Endothelial cell of umbilical vein (primary cell): ENCODE measurements around the gene MPZL3. TPM values are rescaled to one million over a fixed set of nuclear protein-coding genes. Genes with fewer than 3 reads are reported as not detected.

Source experiments
- BruUV-seq: library from RNA; stranded (reverse); fragments of 400-500 nt; replicated peaks from 2 replicates; lab custom pipeline; 2021; lab: Mats Ljungman, UMichigan
- CTCF ChIA-PET: fragments of 300-600, 350-600 bp; sonication (Branson Sonifier 250); formaldehyde crosslinking; loops from one replicate; lab custom pipeline; 2021; ENCODE audit warnings: antibody characterized with exemption, inconsistent platforms; lab: Charles Lee
- POLR2A ChIA-PET: fragments of 300-600, 350-600 bp; sonication (Branson Sonifier 250); formaldehyde crosslinking; loops from one replicate; lab custom pipeline; 2021; ENCODE audit warnings: antibody characterized with exemption, inconsistent platforms; lab: Charles Lee
- DNase-seq: peaks from one replicate; pipeline ENCODE4 v3.0.0-alpha.2; 2011; ENCODE audit warnings: low read depth, low spot score
- FAIRE-seq: peaks from 2 replicates; lab custom pipeline; 2011; peaks lifted over from hg19 to GRCh38; lab: Jason Lieb, UNC
- H2AFZ ChIP-seq: 2 replicates; pipeline ENCODE4 v1.6.0; 2012; ENCODE audit warnings: low read depth, low read length, control low read depth, inconsistent platforms
- H3K27ac ChIP-seq: 2 replicates; pipeline ENCODE4 v1.5.1; 2011; ENCODE audit warnings: low read depth, mild to moderate bottlenecking, control low read depth, low read length, moderate library complexity; ENCODE audit not compliant: insufficient read depth
- H3K27me3 ChIP-seq, 2 experiments: 2 replicates each; pipeline versions ENCODE4 v1.6.0 to v1.6.1; 2011; ENCODE audit warnings: low read length in 2 of 2, mixed read lengths in 1 of 2; ENCODE audit not compliant: control insufficient read depth in 2 of 2, insufficient read depth in 2 of 2
- H3K36me3 ChIP-seq, 2 experiments: 2 replicates in 1 of 2; 3 replicates in 1 of 2; pipeline ENCODE4 v1.5.1; 2011; ENCODE audit warnings: low read length in 2 of 2, mild to moderate bottlenecking in 1 of 2, moderate library complexity in 1 of 2; ENCODE audit not compliant: control insufficient read depth in 2 of 2, insufficient read depth in 2 of 2; ENCODE audit errors: extremely low read depth in 1 of 2
- H3K4me1 ChIP-seq: 3 replicates; pipeline ENCODE4 v1.5.1; 2011; ENCODE audit warnings: mild to moderate bottlenecking, low read length; ENCODE audit not compliant: control insufficient read depth, insufficient read depth; ENCODE audit errors: extremely low read depth
- H3K4me2 ChIP-seq: 2 replicates; pipeline ENCODE4 v1.6.1; 2011; ENCODE audit warnings: low read length, control low read depth, mixed read lengths; ENCODE audit not compliant: insufficient read depth
- H3K4me3 ChIP-seq, 3 experiments: fragments of 200-600 bp in 1 of 3; sonication (generic), shearing (Covaris generic) in 1 of 3; replicated peaks in 1 of 3; 2 replicates each; pipeline ENCODE4 v1.5.1; 2011 to 2016; ENCODE audit warnings: control low read depth in 3 of 3, low read length in 3 of 3, mild to moderate bottlenecking in 2 of 3, inconsistent platforms in 1 of 3, low read depth in 1 of 3, moderate library complexity in 1 of 3; ENCODE audit not compliant: insufficient read depth in 1 of 3
- H3K79me2 ChIP-seq: 2 replicates; pipeline ENCODE4 v1.6.0; 2012; ENCODE audit warnings: low read length, inconsistent platforms; ENCODE audit not compliant: control insufficient read depth, insufficient read depth
- H3K9ac ChIP-seq: replicated peaks from 2 replicates; pipeline ENCODE3; 2011; ENCODE audit warnings: low read length, control low read depth; ENCODE audit not compliant: insufficient read depth; ENCODE audit errors: extremely low read depth
- H3K9me1 ChIP-seq: replicated peaks from 3 replicates; pipeline ENCODE4 v1.6.0; 2011; ENCODE audit warnings: mild to moderate bottlenecking, low read length; ENCODE audit not compliant: control insufficient read depth, insufficient read depth; ENCODE audit errors: extremely low read depth
- H3K9me3 ChIP-seq: replicated peaks from 2 replicates; pipeline ENCODE4 v1.5.1; 2012; ENCODE audit warnings: low read length, inconsistent platforms; ENCODE audit not compliant: control insufficient read depth, insufficient read depth
- H4K20me1 ChIP-seq: replicated peaks from 2 replicates; pipeline ENCODE3; 2011; ENCODE audit warnings: mild to moderate bottlenecking, low read length; ENCODE audit not compliant: control insufficient read depth, insufficient read depth; ENCODE audit errors: extremely low read depth
- CTCF ChIP-seq, 2 donors: IDR thresholded peaks; 1 replicate in 1 of 2; 2 replicates in 1 of 2; pipeline ENCODE4 v1.5.1; 2011; ENCODE audit warnings: low read length in 2 of 2, mild to moderate bottlenecking in 2 of 2, moderate library complexity in 2 of 2, control low read depth in 1 of 2, inconsistent platforms in 1 of 2, low read depth in 1 of 2; ENCODE audit not compliant: insufficient read depth in 1 of 2; ENCODE audit errors: extremely low read depth in 1 of 2
- EZH2 ChIP-seq: IDR thresholded peaks from 2 replicates; pipeline ENCODE4 v1.6.1; 2012; ENCODE audit warnings: borderline replicate concordance, low read depth, mild to moderate bottlenecking, moderate library complexity, low read length, inconsistent platforms; ENCODE audit not compliant: severe bottlenecking
- FOS ChIP-seq: IDR thresholded peaks from 2 replicates; pipeline ENCODE4 v1.6.1; 2011; ENCODE audit warnings: mild to moderate bottlenecking, low read length, moderate library complexity, borderline replicate concordance; ENCODE audit not compliant: insufficient read depth
- GATA2 ChIP-seq: IDR thresholded peaks from 2 replicates; pipeline ENCODE4 v1.7.0; 2011; ENCODE audit warnings: low read depth, mild to moderate bottlenecking, moderate library complexity, mixed read lengths, low read length; ENCODE audit not compliant: insufficient read length, insufficient read depth
- JUN ChIP-seq: IDR thresholded peaks from 2 replicates; pipeline ENCODE4 v1.6.1; 2011; ENCODE audit warnings: borderline replicate concordance, low read depth; ENCODE audit not compliant: insufficient read length, insufficient read depth
- MAX ChIP-seq: IDR thresholded peaks from 2 replicates; pipeline ENCODE4 v1.6.1; 2011; ENCODE audit not compliant: insufficient read depth, insufficient read length
- MYC ChIP-seq: IDR thresholded peaks from one replicate; pipeline ENCODE4 v1.6.1; 2011; ENCODE audit warnings: mild to moderate bottlenecking, low read depth, low read length
- POLR2A ChIP-seq: IDR thresholded peaks from 2 replicates; pipeline ENCODE4 v1.6.1; 2012; ENCODE audit warnings: low read depth, mild to moderate bottlenecking, control low read depth, low read length
- POLR2AphosphoS5 ChIP-seq: IDR thresholded peaks from 2 replicates; pipeline ENCODE4 v1.6.1; 2012; ENCODE audit warnings: low read depth, mild to moderate bottlenecking, control low read depth, low read length, moderate library complexity; ENCODE audit not compliant: insufficient read depth
- dilution Hi-C: fragments of 300-500 bp; cut with MboI; formaldehyde crosslinking; loops from one replicate; pipeline ENCODE4 v1.15.0; 2019; ENCODE audit warnings: low sequenced_read_pairs; ENCODE audit not compliant: extremely low pct_ligation_motif_present
- intact Hi-C: fragments of 100-400 bp; cut with micrococcal nuclease; formaldehyde crosslinking; loops from one replicate; pipeline ENCODE4 v1.10.0; 2022
- polyA plus RNA-seq, 4 experiments: library from polyadenylated mRNA; depleted of rRNA in 3 of 4; stranded (reverse) in 3 of 4; unstranded in 1 of 4; fragments of >200 nt; gene quantifications; 2 replicates each; pipeline versions ENCODE4 v1.2.1 to v1.2.3, GENCODE V29; 2011 to 2012; ENCODE audit warnings: missing spikeins in 1 of 4
- total RNA-seq: library from RNA; stranded (reverse); gene quantifications from 2 replicates; pipeline ENCODE4 v1.2.3, GENCODE V29; 2021

MPZL3 gene
- total and polyA plus RNA-seq, 2 donors (not counting 3 experiments of a cell fraction or from before 2014, with no cell fraction given): 2.5 to 7.1 TPM

DNA sequence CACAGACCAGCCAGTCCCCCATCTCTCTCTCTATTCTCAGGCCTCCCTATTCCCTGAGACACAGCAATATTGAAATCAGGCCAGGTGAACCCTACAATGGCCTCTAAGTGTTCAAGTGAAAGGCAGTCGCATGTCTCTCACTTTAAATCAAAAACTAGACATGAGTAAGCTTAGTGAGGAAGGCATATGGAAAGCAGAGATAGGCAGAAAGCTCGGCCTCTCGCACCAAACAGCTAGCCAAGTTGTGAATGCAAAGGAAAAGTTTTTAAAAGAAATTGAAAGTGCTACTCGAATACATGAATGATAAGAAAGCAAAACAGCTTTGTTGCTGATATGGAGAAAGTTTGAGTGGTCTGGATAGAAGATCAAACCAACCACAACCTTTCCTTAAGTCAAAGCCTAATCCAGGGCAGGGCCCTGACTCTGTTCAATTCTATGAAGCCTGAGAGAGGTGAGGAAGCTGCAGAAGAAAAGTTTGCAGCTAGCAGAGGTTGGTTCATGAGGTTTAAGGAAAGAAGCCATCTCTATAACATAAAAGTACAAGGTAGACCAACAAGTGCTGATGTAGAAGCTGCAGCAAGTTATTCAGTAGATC, 31.7 kb upstream of the MPZL3 start:
- no peaks in the 10 kb centered on the region for H3K9me3 ChIP-seq
- no peaks in the 10 kb centered on the region for H4K20me1 ChIP-seq
- no peak for FAIRE-seq
- TF ChIP-seq POLR2AphosphoS5 (no peak), MAX (no peak), FOS (no peak), JUN (no peak), CTCF (IDR thresholded peaks at IDR 0.05; ENCODE audit: extremely low read depth in 1 of 2, insufficient read depth in 1 of 2, low read depth in 1 of 2, low read length in 2 of 2) (no peak), MYC (no peak), EZH2 (no peak), GATA2 (no peak), POLR2A (no peak)
- no TSS peak for BruUV-seq
- H3K9me1 ChIP-seq: no peaks in the 10 kb centered on the region
- H3K4me3 ChIP-seq: no peak overlapping the region
- H3K27ac ChIP-seq: no peak overlapping the region
- no peak overlapping the region for H2AFZ ChIP-seq
- H3K27me3 ChIP-seq: no peaks in the 10 kb centered on the region
- intact Hi-C loops (no loop called here), dilution Hi-C loops (no loop called here)
- no peak overlapping the region for H3K4me2 ChIP-seq
- H3K79me2 ChIP-seq: no peaks in the 10 kb centered on the region
- POLR2A ChIA-PET: no interaction called here
- no peak for DNase-seq
- no peak overlapping the region for H3K9ac ChIP-seq
- no peaks in the 10 kb centered on the region for H3K4me1 ChIP-seq
- CTCF ChIA-PET: interaction anchor here (1.0 to 12.3 kb wide), 4 partner anchors 12 to 85 kb away, joined by 6 to 235 read pairs (median 10); no protein-coding TSS in a partner anchor
- no peaks in the 10 kb centered on the region for H3K36me3 ChIP-seq
